MCF 10A (cell line): ENCODE results near the gene FADS6. TPM values are rescaled to one million over a fixed set of nuclear protein-coding genes. Genes with fewer than 3 reads are reported as not detected.

Source experiments
- BruUV-seq: library from RNA; stranded (reverse); fragments of 400-500 nt; replicated peaks from 2 replicates; lab custom pipeline; 2021; lab: Mats Ljungman, UMichigan
- CTCF ChIA-PET: fragments of 300-600 bp; sonication (Branson Sonifier 250); formaldehyde crosslinking; extraction: SDS; loops from one replicate; lab custom pipeline; 2021; ENCODE audit warnings: antibody characterized with exemption, inconsistent platforms; lab: Yijun Ruan, JAX
- POLR2A ChIA-PET: fragments of 300-600, 350-650 bp; sonication (Branson Sonifier 250); formaldehyde crosslinking; extraction: SDS; loops from one replicate; lab custom pipeline; 2020; ENCODE audit warnings: antibody characterized with exemption, inconsistent platforms; lab: Yijun Ruan, JAX
- DNase-seq: peaks from one replicate; pipeline ENCODE4 v3.0.0-alpha.2; 2018; ENCODE audit not compliant: unreplicated experiment
- H3K27ac Mint-ChIP-seq: one replicate; pipeline ENCODE4 v1.8.0; 2022; ENCODE audit warnings: mild to moderate bottlenecking, low read depth, mixed read lengths; ENCODE audit not compliant: unreplicated experiment
- H3K27me3 Mint-ChIP-seq: one replicate; pipeline ENCODE4 v1.8.0; 2022; ENCODE audit warnings: mixed read lengths; ENCODE audit not compliant: insufficient read depth, unreplicated experiment
- H3K36me3 Mint-ChIP-seq: one replicate; pipeline ENCODE4 v1.8.0; 2022; ENCODE audit warnings: mild to moderate bottlenecking, moderate library complexity, mixed read lengths; ENCODE audit not compliant: insufficient read depth, unreplicated experiment
- H3K4me1 Mint-ChIP-seq: one replicate; pipeline ENCODE4 v1.8.0; 2022; ENCODE audit warnings: mixed read lengths; ENCODE audit not compliant: insufficient read depth, unreplicated experiment
- H3K4me3 Mint-ChIP-seq: one replicate; pipeline ENCODE4 v1.8.0; 2022; ENCODE audit warnings: mild to moderate bottlenecking, moderate library complexity, mixed read lengths; ENCODE audit not compliant: unreplicated experiment
- H3K9me3 Mint-ChIP-seq: one replicate; pipeline ENCODE4 v1.8.0; 2022; ENCODE audit warnings: mixed read lengths; ENCODE audit not compliant: unreplicated experiment
- intact Hi-C: fragments of 100-400 bp; cut with micrococcal nuclease; formaldehyde crosslinking; loops from 2 replicates; pipeline ENCODE4 v1.14.1; 2022
- total RNA-seq: library from RNA; stranded (reverse); gene quantifications from 2 replicates; pipeline ENCODE4 v1.2.3, GENCODE V29; 2022
- TF ChIP-seq, protein P1 (sequence below): fragments of 200-600 bp; IDR thresholded peaks from one replicate; pipeline ENCODE4 v1.8.0; 2022; ENCODE audit warnings: antibody characterized with exemption, mild to moderate bottlenecking; ENCODE audit not compliant: unreplicated experiment

The FADS6 gene
- total RNA-seq, 1 experiment from 2014 or later, result not detected

- no peak overlapping the region for H3K27ac Mint-ChIP-seq
- no TSS peak for BruUV-seq
- CTCF ChIA-PET, result interaction anchor here (0.5 to 1.0 kb wide), 2 partner anchors 12 to 188 kb away, joined by 3 to 4 read pairs; no protein-coding TSS in a partner anchor
Observed at GRCh38 chr17:74850310-74850709, 43.1 kb downstream of the FADS6 start.

DNA sequence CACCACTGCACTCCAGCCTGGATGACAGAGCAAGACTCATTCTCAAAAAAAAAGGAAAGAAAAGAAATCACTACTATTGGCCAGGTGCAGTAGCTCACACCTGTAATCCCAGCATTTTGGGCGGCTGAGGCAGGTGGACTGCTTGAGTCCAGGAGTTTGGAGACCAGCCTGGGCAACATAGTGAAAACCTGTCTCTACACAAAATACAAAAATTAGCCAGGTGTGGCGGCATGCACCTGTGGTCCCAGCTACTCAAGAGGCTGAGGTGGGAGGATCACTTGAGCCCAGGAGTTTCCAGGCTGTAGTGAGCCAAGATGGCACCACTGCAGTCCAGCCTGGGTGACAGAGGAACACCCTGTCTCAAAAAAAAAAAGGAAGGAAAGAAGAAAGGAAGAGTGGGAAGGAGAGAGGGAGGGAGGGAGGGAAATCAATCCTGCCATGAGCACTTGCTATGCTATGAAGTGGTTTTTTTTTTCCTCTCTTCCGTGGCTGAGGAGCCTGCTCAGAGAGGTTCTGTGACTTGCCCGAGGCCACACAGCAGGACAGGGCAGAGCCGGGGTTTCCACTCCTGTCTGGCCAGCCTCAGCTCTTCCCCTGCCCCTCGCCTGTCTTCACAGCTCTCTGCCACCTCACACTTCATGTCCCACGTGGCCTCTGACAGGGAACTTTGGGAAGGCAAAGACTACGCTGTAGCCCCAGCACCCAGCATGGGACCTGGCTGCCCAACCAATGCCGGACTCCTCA lies 44.6 kb downstream of the FADS6 start:
- Mint-ChIP-seq H3K9me3 (no peaks in the 10 kb centered on the region), H3K4me1 (no peaks in the 10 kb centered on the region), H3K27ac (no peak overlapping the region), H3K36me3 (no peaks in the 10 kb centered on the region), H3K4me3 (no peak overlapping the region), H3K27me3 (peaks cover 21% of the 10 kb centered on the region)
- ChIA-PET CTCF (interaction anchor here (0.6 to 0.9 kb wide), 2 partner anchors 16 to 567 kb away, joined by 3 read pairs; no protein-coding TSS in a partner anchor), POLR2A (no interaction called here)
- BruUV-seq, result no TSS peak
- DNase-seq, result no peak
- intact Hi-C loops, result no loop called here
- TF ChIP-seq, protein P1, sequence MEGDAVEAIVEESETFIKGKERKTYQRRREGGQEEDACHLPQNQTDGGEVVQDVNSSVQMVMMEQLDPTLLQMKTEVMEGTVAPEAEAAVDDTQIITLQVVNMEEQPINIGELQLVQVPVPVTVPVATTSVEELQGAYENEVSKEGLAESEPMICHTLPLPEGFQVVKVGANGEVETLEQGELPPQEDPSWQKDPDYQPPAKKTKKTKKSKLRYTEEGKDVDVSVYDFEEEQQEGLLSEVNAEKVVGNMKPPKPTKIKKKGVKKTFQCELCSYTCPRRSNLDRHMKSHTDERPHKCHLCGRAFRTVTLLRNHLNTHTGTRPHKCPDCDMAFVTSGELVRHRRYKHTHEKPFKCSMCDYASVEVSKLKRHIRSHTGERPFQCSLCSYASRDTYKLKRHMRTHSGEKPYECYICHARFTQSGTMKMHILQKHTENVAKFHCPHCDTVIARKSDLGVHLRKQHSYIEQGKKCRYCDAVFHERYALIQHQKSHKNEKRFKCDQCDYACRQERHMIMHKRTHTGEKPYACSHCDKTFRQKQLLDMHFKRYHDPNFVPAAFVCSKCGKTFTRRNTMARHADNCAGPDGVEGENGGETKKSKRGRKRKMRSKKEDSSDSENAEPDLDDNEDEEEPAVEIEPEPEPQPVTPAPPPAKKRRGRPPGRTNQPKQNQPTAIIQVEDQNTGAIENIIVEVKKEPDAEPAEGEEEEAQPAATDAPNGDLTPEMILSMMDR, result no peak

More at GRCh38 chr17:74850310-74850709, 43.1 kb downstream of the FADS6 start:
- POLR2A ChIA-PET, result interaction anchor here (0.7 to 0.8 kb wide), 2 partner anchors 10 to 103 kb away, joined by 3 read pairs; no protein-coding TSS in a partner anchor
- TF ChIP-seq, protein P1, result no peak
- Mint-ChIP-seq H3K9me3 (no peaks in the 10 kb centered on the region), H3K4me1 (no peaks in the 10 kb centered on the region), H3K4me3 (no peak overlapping the region), H3K27me3 (peaks cover 36% of the 10 kb centered on the region), H3K36me3 (no peaks in the 10 kb centered on the region)
- intact Hi-C loops, result no loop called here
- DNase-seq, result no peak

GRCh38 chr17:74846621-74847020 lies 46.8 kb downstream of the FADS6 start:
- TF ChIP-seq, protein P1, result no peak
- POLR2A ChIA-PET, result interaction anchor here (0.6 kb wide), 1 partner anchor 28 kb away, joined by 3 read pairs; no protein-coding TSS in a partner anchor
- CTCF ChIA-PET, result no interaction called here
- no peaks in the 10 kb centered on the region for H3K4me1 Mint-ChIP-seq
- H3K27me3 Mint-ChIP-seq, result peaks cover 14% of the 10 kb centered on the region
- intact Hi-C loops, result no loop called here
- no TSS peak for BruUV-seq
- no peak overlapping the region for H3K27ac Mint-ChIP-seq
- no peaks in the 10 kb centered on the region for H3K36me3 Mint-ChIP-seq
- H3K4me3 Mint-ChIP-seq, result no peak overlapping the region
- DNase-seq, result no peak
- no peaks in the 10 kb centered on the region for H3K9me3 Mint-ChIP-seq

- no peak for DNase-seq
- H3K36me3 Mint-ChIP-seq, result no peaks in the 10 kb centered on the region
- no peak overlapping the region for H3K27ac Mint-ChIP-seq
- no peaks in the 10 kb centered on the region for H3K9me3 Mint-ChIP-seq
- no peak overlapping the region for H3K4me3 Mint-ChIP-seq
- intact Hi-C loops, result no loop called here
- TF ChIP-seq, protein P1, result no peak
- no peaks in the 10 kb centered on the region for H3K27me3 Mint-ChIP-seq
- CTCF ChIA-PET, result interaction anchor here (0.6 to 3.1 kb wide), 8 partner anchors 11 to 401 kb away, joined by 3 to 12 read pairs (median 3); no protein-coding TSS in a partner anchor
- peaks cover 8% of the 10 kb centered on the region for H3K4me1 Mint-ChIP-seq
- POLR2A ChIA-PET, result interaction anchor here (0.6 kb wide), 1 partner anchor 613 kb away, joined by 3 read pairs; no protein-coding TSS in a partner anchor
- BruUV-seq, result no TSS peak
Observed at GRCh38 chr17:74843352-74843627, 50.1 kb downstream of the FADS6 start.
